ENCODE results near the gene CTLA4. TPM values are rescaled to one million over a fixed set of nuclear protein-coding genes. Genes with fewer than 3 reads are reported as not detected.
"Not testable (repeated sequence)": the region's sequence is repeated elsewhere in the genome, so short reads cannot be mapped to it uniquely, and the experiment has no call there.

The CTLA4 gene
- total RNA-seq, 1 donor from 2014 or later, result not detected

DNA sequence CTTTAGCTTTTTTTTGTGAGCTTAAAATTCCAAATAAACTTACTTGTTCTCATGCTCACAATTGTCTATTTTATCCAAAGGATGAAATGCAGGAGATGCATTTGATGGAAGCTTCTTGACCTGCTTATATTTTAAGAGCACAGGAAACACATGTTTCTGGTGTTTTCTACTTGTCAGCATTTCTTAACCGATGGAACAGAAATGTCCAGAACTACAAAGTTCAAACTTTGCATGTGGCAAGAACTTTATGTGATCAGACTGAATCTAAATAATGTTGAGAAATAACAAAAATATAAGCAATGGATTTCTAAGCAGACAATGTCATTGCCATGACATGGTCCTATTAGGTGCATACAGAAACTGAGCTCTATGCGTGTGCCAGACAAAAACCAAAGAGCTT lies 9.9 kb upstream of the CTLA4 start:
- no peak for DNase-seq (ENCODE audit: low read depth, low spot score)

- no peak for DNase-seq (ENCODE audit: low read depth, low spot score)
Observed at GRCh38 chr2:203858176-203858575, 9.4 kb upstream of the CTLA4 start.

GRCh38 chr2:203859030-203859789 lies 8.4 kb upstream of the CTLA4 start:
- no peak for DNase-seq (ENCODE audit: low read depth, low spot score)

- no peak for DNase-seq (ENCODE audit: low read depth, low spot score)
Observed at GRCh38 chr2:203861197-203861596, 6.4 kb upstream of the CTLA4 start.

- DNase-seq (ENCODE audit: low read depth, low spot score), result no peak
Observed at GRCh38 chr2:203861607-203862006, 6.0 kb upstream of the CTLA4 start.

GRCh38 chr2:203869223-203870042 lies 1.9 kb downstream of the CTLA4 start:
- no peak for DNase-seq (ENCODE audit: low read depth, low spot score)

GRCh38 chr2:203870481-203870880 lies 2.9 kb downstream of the CTLA4 start:
- DNase-seq (ENCODE audit: low read depth, low spot score), result no peak

- DNase-seq (ENCODE audit: low read depth, low spot score), result no peak
Observed at GRCh38 chr2:203870941-203871340, 3.4 kb downstream of the CTLA4 start.

- no peak for DNase-seq (ENCODE audit: low read depth, low spot score)
Observed at GRCh38 chr2:203871371-203871983, 3.9 kb downstream of the CTLA4 start.

DNA sequence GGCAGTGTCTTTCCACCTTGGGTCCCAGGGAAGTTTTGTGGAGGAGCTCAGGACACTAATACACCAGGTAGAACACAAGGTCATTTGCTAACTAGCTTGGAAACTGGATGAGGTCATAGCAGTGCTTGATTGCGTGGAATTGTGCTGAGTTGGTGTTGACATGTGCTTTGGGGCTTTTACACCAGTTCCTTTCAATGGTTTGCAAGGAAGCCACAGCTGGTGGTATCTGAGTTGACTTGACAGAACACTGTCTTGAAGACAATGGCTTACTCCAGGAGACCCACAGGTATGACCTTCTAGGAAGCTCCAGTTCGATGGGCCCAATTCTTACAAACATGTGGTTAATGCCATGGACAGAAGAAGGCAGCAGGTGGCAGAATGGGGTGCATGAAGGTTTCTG lies 5.9 kb downstream of the CTLA4 start:
- DNase-seq (ENCODE audit: low read depth, low spot score), result no peak

GRCh38 chr2:203873921-203874631 lies 6.5 kb downstream of the CTLA4 start:
- no peak for DNase-seq (ENCODE audit: low read depth, low spot score)

GRCh38 chr2:203875471-203875870 lies 7.9 kb downstream of the CTLA4 start:
- no peak for DNase-seq (ENCODE audit: low read depth, low spot score)

DNA sequence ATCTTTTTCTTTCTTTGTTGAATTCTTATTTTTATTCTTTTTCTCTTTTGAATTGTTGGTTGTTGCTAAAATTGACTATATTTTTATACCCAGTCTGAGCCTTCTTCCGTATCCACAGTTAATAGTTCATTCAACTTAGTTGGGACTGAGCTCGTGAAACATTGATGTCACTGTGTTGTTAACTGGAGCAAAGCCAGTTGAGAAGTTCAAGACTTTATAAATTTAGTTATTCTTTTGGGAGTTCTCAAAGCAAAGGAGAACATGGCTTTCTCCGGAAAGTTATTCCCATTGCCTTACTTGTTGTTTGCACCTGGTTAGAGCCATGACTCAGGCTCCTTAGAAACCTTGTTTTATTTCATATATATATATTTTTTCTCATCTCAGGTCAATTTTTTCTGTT lies 8.8 kb downstream of the CTLA4 start:
- DNase-seq (ENCODE audit: low read depth, low spot score), result no peak

DNA sequence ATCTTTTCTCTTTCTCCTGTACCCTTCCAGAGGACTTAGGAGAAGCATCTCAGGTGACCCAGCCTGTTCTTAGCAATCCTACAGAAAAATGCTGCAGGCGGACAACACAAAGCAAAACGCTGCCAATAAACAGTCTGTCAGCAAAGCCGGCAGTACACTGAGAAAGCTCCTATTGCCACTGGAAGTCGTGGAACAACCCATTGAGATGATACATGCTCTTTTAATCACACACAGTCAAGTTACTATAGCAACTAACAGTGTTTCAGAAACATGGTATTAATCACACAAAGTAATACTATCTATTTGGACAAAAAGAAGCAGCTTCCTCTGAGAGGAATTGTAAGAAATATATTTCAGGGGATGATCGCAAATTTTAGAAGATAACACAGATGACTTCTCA lies 10.5 kb downstream of the CTLA4 start:
- DNase-seq (ENCODE audit: low read depth, low spot score), result no peak

DNA sequence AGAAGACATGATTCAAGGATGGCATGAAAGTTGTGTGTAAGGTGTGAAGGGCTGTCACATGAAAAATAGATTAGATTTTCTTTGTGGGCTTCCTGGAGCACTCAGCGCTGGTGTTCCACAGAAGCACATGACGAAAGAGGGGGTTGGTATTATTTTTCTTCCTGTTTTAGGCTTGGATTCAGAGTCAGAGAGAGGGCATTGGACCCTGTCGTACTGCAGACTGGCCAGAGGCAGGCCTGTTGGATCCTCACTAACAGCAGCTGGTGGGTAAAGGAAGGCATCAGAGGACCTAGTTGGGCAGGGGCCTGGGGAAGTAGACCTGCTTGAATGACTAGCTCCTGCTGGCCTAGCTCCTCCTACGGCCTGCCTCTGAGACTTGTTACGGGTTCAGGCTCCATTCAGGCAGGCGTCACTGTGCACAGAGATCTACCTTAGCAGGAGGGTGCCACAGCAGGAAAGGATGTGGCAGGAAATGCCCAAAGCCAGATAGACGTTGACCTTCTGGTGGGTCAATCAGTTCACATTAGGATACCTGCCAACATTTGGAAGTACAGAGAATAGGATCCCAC lies 13.1 kb downstream of the CTLA4 start:
- no peak for DNase-seq (ENCODE audit: low read depth, low spot score)

- not testable (repeated sequence) for DNase-seq (ENCODE audit: low read depth, low spot score)
Observed at GRCh38 chr2:203881185-203881584, 13.6 kb downstream of the CTLA4 start.

DNA sequence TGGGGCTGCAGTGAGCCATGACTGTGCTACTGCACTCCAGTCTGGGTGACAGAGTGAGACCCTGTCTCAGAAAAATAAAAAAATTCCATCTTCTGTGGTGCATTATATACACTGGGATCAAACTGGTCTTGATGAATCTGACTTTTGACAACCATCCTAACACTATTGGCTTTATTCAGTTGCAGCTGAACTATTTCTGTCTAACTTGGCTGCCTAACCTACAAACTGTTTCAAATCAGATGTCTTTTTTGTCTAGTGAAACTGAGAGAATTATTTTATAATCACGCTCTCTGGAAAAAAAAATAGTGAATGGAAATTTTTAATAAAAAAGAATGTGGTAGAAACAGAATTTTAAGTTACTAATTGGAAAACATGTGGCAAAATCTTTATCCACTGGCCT lies 15.0 kb downstream of the CTLA4 start:
- no peak for DNase-seq (ENCODE audit: low read depth, low spot score)

DNA sequence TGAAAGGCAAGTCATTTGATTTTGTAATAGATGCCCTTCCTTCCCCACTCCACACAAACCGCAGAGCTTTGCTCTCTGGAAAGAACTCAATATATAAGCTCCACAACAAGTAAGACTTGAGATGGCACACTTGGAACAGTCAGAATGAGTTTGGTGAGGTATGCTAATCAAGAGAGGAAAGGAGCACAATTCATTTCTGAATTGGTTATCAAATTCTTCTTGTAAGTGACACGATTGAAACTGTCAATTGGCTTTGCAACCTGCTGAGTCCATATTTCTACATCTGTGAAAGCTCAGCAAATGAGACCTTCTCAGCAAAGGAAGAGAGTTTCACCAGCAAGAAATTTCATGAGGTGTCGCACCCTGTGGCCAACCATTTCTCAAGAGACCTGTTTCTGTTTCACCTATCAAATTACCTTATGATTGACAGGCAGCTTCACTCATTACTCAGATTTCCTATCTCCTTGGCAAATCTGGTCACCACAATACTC lies 19.1 kb downstream of the CTLA4 start:
- DNase-seq (ENCODE audit: low read depth, low spot score), result no peak

DNA sequence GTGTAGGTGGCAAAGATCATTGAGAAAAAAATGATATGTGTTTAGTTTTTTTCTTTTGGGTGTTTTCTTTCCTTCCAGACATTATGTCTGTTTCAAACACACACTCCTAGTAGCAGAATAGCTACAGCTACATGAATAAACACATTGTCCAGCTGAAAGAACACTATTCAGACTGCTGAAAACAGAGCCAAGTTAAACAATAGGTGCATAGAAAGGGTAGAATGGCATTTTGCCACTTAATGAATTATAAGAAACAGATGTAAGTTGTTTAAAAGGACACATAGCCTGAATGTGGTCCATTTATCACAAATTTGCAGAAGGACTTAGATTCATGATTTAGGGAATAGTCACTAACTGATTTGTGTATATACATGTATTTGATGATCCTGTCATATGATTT lies 20.1 kb downstream of the CTLA4 start:
- DNase-seq (ENCODE audit: low read depth, low spot score), result no peak

DNA sequence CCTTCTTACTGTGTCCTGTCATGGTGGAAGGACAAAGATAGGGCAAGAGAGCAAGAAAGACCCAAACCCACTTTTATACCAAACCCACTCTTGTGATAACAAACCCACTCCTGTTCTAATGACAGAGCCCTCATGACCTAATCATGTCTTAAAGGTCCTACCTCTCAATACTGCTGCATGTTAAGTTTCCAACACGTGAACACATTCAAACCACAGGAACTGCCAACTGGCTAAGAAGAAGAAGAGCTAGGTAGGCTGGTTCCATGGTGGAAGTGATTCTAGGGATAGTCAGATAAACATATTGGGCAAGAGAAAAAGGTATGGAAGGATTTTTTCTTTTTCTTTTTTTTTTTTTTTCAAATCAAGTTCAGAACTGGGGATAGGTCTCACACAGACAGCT lies 22.0 kb downstream of the CTLA4 start:
- no peak for DNase-seq (ENCODE audit: low read depth, low spot score)

GRCh38 chr2:203889944-203890343 lies 22.4 kb downstream of the CTLA4 start:
- DNase-seq (ENCODE audit: low read depth, low spot score), result no peak
